Measurements from ENCODE around the gene KDF1. TPM values are rescaled to one million over a fixed set of nuclear protein-coding genes. Genes with fewer than 3 reads are reported as not detected.

The KDF1 gene
- total and polyA plus RNA-seq, 2 of the 13 experiments (the other 11 are each of a cell fraction or from before 2014, with no cell fraction given): 1.9 to 4.9 TPM

- TF ChIP-seq AFF4 (CRISPR knock-in tag; IDR thresholded peaks at IDR 0.05) (peak; percentile 92; the same call in 1 of the 2 replicates), SOX13 (IDR thresholded peaks at IDR 0.05) (peak; percentile 25; the same call in 1 of the 2 replicates), SOX13 (CRISPR knock-in tag; conservative IDR thresholded peaks at IDR 0.05 in 1 of 2, IDR thresholded peaks at IDR 0.05 in 1 of 2) (peak in 1 of 2 experiments; percentile 83; a peak in 2 of 4 replicates), GATAD1 (CRISPR knock-in tag; IDR thresholded peaks at IDR 0.05) (peak; percentile 65), KDM6A (CRISPR knock-in tag; IDR thresholded peaks at IDR 0.05; ENCODE audit: low read depth) (peak; percentile 78), HNRNPL (IDR thresholded peaks at IDR 0.05; ENCODE audit: low read depth, low read length) (peak; percentile 72), ZNF557 (CRISPR knock-in tag; IDR thresholded peaks at IDR 0.05) (no peak), SRY (CRISPR knock-in tag; IDR thresholded peaks at IDR 0.05) (peak; percentile 81; the same call in 1 of the 2 replicates), SALL2 (CRISPR knock-in tag; IDR thresholded peaks at IDR 0.05) (peak; percentile 96), ZNF75D (CRISPR knock-in tag; IDR thresholded peaks at IDR 0.05; ENCODE audit: borderline replicate concordance) (no peak), RBFOX2 (IDR thresholded peaks at IDR 0.05; ENCODE audit: low read depth, low read length) (peak; percentile 90), HNRNPK (IDR thresholded peaks at IDR 0.05; ENCODE audit: low read depth, low read length, poor library complexity, severe bottlenecking) (peak; percentile 99)
- TF ChIP-seq, protein P1, sequence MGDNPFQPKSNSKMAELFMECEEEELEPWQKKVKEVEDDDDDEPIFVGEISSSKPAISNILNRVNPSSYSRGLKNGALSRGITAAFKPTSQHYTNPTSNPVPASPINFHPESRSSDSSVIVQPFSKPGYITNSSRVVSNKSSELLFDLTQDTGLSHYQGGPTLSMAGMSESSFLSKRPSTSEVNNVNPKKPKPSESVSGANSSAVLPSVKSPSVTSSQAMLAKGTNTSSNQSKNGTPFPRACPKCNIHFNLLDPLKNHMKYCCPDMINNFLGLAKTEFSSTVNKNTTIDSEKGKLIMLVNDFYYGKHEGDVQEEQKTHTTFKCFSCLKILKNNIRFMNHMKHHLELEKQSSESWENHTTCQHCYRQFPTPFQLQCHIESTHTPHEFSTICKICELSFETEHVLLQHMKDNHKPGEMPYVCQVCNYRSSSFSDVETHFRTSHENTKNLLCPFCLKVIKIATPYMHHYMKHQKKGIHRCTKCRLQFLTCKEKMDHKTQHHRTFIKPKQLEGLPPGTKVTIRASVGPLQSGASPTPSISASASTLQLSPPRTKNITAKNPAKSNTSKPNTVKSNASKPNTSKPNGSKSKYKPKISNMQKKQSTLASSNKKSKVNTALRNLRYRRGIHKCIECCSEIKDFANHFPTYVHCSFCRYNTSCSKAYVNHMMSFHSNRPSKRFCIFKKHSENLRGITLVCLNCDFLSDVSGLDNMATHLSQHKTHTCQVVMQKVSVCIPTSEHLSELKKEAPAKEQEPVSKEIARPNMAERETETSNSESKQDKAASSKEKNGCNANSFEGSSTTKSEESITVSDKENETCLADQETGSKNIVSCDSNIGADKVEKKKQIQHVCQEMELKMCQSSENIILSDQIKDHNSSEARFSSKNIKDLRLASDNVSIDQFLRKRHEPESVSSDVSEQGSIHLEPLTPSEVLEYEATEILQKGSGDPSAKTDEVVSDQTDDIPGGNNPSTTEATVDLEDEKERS (CRISPR knock-in tag; IDR thresholded peaks at IDR 0.05): no peak
- TF ChIP-seq, protein P2, sequence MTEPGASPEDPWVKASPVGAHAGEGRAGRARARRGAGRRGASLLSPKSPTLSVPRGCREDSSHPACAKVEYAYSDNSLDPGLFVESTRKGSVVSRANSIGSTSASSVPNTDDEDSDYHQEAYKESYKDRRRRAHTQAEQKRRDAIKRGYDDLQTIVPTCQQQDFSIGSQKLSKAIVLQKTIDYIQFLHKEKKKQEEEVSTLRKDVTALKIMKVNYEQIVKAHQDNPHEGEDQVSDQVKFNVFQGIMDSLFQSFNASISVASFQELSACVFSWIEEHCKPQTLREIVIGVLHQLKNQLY (CRISPR knock-in tag; IDR thresholded peaks at IDR 0.05): peak; percentile 39; the same call in 1 of the 2 replicates
- TF ChIP-seq, protein P3, sequence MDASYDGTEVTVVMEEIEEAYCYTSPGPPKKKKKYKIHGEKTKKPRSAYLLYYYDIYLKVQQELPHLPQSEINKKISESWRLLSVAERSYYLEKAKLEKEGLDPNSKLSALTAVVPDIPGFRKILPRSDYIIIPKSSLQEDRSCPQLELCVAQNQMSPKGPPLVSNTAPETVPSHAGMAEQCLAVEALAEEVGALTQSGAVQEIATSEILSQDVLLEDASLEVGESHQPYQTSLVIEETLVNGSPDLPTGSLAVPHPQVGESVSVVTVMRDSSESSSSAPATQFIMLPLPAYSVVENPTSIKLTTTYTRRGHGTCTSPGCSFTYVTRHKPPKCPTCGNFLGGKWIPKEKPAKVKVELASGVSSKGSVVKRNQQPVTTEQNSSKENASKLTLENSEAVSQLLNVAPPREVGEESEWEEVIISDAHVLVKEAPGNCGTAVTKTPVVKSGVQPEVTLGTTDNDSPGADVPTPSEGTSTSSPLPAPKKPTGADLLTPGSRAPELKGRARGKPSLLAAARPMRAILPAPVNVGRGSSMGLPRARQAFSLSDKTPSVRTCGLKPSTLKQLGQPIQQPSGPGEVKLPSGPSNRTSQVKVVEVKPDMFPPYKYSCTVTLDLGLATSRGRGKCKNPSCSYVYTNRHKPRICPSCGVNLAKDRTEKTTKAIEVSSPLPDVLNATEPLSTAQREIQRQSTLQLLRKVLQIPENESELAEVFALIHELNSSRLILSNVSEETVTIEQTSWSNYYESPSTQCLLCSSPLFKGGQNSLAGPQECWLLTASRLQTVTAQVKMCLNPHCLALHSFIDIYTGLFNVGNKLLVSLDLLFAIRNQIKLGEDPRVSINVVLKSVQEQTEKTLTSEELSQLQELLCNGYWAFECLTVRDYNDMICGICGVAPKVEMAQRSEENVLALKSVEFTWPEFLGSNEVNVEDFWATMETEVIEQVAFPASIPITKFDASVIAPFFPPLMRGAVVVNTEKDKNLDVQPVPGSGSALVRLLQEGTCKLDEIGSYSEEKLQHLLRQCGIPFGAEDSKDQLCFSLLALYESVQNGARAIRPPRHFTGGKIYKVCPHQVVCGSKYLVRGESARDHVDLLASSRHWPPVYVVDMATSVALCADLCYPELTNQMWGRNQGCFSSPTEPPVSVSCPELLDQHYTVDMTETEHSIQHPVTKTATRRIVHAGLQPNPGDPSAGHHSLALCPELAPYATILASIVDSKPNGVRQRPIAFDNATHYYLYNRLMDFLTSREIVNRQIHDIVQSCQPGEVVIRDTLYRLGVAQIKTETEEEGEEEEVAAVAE (CRISPR knock-in tag; IDR thresholded peaks at IDR 0.05; ENCODE audit: borderline replicate concordance): no peak
Measured at GRCh38 chr1:26993237-26994019, 33.2 kb upstream of the KDF1 start, which contains the start of gene TRNP1 (continued).
